Colonic mucosa (tissue), 4 donors: Measurements from ENCODE around the gene ELFN2. TPM values are rescaled to one million over a fixed set of nuclear protein-coding genes. Genes with fewer than 3 reads are reported as not detected.

Experiments
- DNase-seq: peaks from one replicate; pipeline ENCODE4 v3.0.0-alpha.2; 2020
- H3K27ac ChIP-seq: fragments of 200-600 bp; one replicate; pipeline ENCODE4 v1.8.0; 2021
- H3K27me3 ChIP-seq: fragments of 200-600 bp; one replicate; pipeline ENCODE4 v1.8.0; 2021
- H3K36me3 ChIP-seq: fragments of 200-600 bp; one replicate; pipeline ENCODE4 v1.8.0; 2021
- H3K4me1 ChIP-seq: fragments of 200-600 bp; one replicate; pipeline ENCODE4 v1.8.0; 2021; ENCODE audit warnings: mild to moderate bottlenecking
- H3K4me3 ChIP-seq: fragments of 200-600 bp; one replicate; pipeline ENCODE4 v1.8.0; 2021
- H3K9ac ChIP-seq, 2 donors: one replicate each; pipeline ENCODE4 v1.7.0; 2013; ENCODE audit warnings: control low read depth in 2 of 2, low read depth in 2 of 2, low read length in 2 of 2
- H3K9me3 ChIP-seq: fragments of 200-600 bp; one replicate; pipeline ENCODE4 v1.8.0; 2021
- intact Hi-C: fragments of 100-400 bp; cut with DNase I; formaldehyde crosslinking; loops from one replicate; pipeline ENCODE4 v1.14.1; 2022
- total RNA-seq, 2 donors: library from RNA; stranded (reverse); fragmentation: NEBNext Ultra II Directional in 1 of 2; extraction: Animal tissue kit (Norgen Biotek cat#: 25700) in 1 of 2; gene quantifications; one replicate each; pipeline ENCODE4 v1.2.1, GENCODE V29; 2021
- TF ChIP-seq, protein P1 (sequence below): fragments of 200-600 bp; IDR thresholded peaks from one replicate; pipeline ENCODE4 v1.8.0; 2022; ENCODE audit warnings: antibody characterized with exemption, mild to moderate bottlenecking
- donor health status: healthy.
- donor health status: DM: no; HTN: no; CAD: no.
- donor health status: DM: no; HTN: no; CAD: no.

Gene ELFN2
- total RNA-seq, 2 donors from 2014 or later: 0.07 to 0.21 TPM

DNA sequence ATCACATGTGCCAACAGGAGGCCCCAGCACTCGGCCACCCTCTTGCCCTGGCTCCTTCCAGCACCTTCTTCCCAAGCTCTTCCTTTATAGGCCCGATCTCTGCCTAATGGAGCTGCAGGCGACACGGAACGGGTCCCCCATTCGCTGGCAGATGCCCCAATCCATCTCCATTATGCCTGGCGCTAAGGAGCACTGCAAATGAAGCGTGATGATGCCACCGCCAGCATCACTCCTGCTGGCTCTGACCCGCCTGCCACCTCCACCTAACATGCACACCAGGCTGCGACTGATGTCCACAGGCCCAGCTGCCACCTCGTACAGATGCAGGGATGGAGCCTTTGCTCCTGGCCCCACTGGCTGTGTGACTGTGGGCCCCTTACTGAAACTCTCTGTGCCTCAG lies 33.5 kb downstream of the ELFN2 start:
- TF ChIP-seq, protein P1, sequence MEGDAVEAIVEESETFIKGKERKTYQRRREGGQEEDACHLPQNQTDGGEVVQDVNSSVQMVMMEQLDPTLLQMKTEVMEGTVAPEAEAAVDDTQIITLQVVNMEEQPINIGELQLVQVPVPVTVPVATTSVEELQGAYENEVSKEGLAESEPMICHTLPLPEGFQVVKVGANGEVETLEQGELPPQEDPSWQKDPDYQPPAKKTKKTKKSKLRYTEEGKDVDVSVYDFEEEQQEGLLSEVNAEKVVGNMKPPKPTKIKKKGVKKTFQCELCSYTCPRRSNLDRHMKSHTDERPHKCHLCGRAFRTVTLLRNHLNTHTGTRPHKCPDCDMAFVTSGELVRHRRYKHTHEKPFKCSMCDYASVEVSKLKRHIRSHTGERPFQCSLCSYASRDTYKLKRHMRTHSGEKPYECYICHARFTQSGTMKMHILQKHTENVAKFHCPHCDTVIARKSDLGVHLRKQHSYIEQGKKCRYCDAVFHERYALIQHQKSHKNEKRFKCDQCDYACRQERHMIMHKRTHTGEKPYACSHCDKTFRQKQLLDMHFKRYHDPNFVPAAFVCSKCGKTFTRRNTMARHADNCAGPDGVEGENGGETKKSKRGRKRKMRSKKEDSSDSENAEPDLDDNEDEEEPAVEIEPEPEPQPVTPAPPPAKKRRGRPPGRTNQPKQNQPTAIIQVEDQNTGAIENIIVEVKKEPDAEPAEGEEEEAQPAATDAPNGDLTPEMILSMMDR: no peak
- no peak for DNase-seq
- no peak overlapping the region for H3K9ac ChIP-seq
- no peak overlapping the region for H3K27ac ChIP-seq
- H3K4me1 ChIP-seq: no peaks in the 10 kb centered on the region
- H3K4me3 ChIP-seq: no peak overlapping the region
- intact Hi-C loops: no loop called here
- no peaks in the 10 kb centered on the region for H3K9me3 ChIP-seq
- H3K27me3 ChIP-seq: no peaks in the 10 kb centered on the region
- no peaks in the 10 kb centered on the region for H3K36me3 ChIP-seq

DNA sequence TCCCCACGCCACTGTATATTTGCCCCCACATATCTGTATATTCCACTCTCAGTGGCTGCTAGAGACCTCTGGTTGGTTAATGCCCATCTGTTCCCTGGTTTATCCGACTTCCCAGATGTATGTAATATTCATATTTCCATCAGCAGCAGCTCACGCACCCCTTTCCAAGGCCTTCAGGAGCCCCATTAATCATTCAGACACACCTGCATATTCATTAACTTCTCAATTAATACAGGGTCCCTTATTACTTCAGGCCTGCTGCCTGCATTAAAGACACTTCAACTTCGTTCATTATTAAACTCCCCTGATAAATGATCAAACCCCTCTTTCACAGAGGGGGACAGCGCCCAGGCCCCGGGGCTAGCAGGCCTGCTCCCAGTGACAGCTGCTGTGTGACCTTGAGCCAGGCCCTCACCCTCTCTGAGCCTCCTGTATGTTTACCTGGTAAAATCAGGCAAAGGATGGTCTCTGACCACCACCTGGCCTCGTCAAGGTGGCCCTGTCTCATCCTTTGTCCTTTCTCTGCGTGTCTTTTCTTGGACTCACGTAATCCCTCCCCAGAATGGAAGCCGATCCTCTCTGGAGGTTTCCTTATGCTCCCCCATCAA lies 34.5 kb downstream of the ELFN2 start:
- Histone ChIP-seq H3K27ac (no peak overlapping the region), H3K27me3 (no peaks in the 10 kb centered on the region), H3K9me3 (no peaks in the 10 kb centered on the region), H3K36me3 (no peaks in the 10 kb centered on the region), H3K4me1 (no peaks in the 10 kb centered on the region), H3K4me3 (no peak overlapping the region), H3K9ac (no peak overlapping the region)
- TF ChIP-seq, protein P1: no peak
- no peak for DNase-seq
- intact Hi-C loops: no loop called here

DNA sequence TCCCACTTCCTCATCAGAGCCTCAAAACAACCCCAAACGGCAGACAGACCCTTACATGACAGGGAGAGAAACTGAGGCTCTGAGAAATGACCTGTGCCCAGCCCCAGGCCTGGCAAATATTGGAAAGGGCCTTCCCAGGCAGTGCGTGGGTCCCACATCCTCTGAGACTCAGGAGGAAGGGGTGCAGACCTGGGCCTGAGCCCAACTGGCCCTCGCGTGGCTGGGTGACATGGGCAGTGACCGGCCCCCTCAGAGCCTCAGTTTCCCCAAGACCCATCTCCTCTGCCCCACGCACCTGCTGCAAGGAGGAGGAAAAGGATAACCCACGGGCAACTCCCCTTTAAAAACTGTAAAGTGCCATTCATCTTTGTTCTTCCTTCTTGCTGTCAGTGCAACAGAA lies 35.6 kb downstream of the ELFN2 start:
- no peaks in the 10 kb centered on the region for H3K27me3 ChIP-seq
- DNase-seq: no peak
- H3K36me3 ChIP-seq: no peaks in the 10 kb centered on the region
- H3K4me1 ChIP-seq: no peaks in the 10 kb centered on the region
- H3K9ac ChIP-seq: no peak overlapping the region
- intact Hi-C loops: no loop called here
- no peaks in the 10 kb centered on the region for H3K9me3 ChIP-seq
- no peak overlapping the region for H3K4me3 ChIP-seq
- TF ChIP-seq, protein P1: no peak
- H3K27ac ChIP-seq: no peak overlapping the region

DNA sequence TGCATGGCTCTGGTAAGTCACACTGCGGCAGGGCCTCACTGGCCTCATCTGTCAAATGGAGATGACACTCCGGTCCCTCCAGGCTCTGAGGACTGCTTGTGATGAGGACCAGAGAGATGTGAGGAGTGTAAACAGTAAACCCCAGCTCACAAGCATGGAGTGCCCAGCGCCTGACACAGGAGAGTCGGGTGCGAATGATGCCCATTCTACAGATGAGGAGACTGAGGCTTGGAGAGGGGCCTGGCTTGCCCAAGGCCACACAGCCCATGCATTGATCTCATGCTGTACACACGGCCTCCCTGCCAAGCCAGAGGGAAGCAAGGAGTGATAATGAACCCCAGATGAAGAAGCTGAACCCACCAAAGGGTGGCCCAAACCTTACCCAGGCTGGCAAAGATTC lies 37.2 kb downstream of the ELFN2 start:
- H3K9ac ChIP-seq: no peak overlapping the region
- H3K4me1 ChIP-seq: no peaks in the 10 kb centered on the region
- no peaks in the 10 kb centered on the region for H3K36me3 ChIP-seq
- H3K27ac ChIP-seq: no peak overlapping the region
- no peaks in the 10 kb centered on the region for H3K27me3 ChIP-seq
- TF ChIP-seq, protein P1: no peak
- no peaks in the 10 kb centered on the region for H3K9me3 ChIP-seq
- H3K4me3 ChIP-seq: no peak overlapping the region
- intact Hi-C loops: no loop called here
- DNase-seq: no peak

DNA sequence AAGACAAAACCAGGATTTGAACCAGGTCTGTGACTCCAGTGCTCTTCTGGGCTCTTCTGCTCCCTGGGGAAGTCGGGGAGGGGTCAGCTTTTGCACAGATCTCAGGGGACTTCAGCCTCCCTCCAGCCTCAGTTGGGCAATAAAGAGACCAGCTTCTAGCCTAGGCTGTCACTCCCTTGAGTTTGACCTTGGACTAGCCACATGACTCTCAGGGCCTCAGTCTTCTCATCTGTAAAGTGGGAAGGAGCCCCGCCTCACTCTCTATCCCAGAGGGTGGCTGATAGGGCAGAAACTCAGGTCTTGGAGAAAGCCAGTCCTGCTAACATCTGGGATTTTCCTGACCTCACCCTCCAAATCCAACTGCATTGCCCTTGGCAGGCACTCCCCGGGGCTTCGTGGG lies 38.7 kb downstream of the ELFN2 start:
- H3K4me3 ChIP-seq: no peak overlapping the region
- DNase-seq: no peak
- no peaks in the 10 kb centered on the region for H3K27me3 ChIP-seq
- no peak overlapping the region for H3K27ac ChIP-seq
- intact Hi-C loops: no loop called here
- H3K36me3 ChIP-seq: no peaks in the 10 kb centered on the region
- no peak overlapping the region for H3K9ac ChIP-seq
- H3K4me1 ChIP-seq: no peaks in the 10 kb centered on the region
- no peaks in the 10 kb centered on the region for H3K9me3 ChIP-seq
- TF ChIP-seq, protein P1: no peak
